SH-SY5Y (cell line): ENCODE results near the gene RALGAPA2.

Experiments
- GATA2 ChIP-seq: IDR thresholded peaks from 2 replicates; pipeline ENCODE4 v1.6.1; 2011; ENCODE audit warnings: mild to moderate bottlenecking, low read depth, low read length
- GATA3 ChIP-seq: IDR thresholded peaks from 2 replicates; pipeline ENCODE4 v1.6.1; 2011; ENCODE audit warnings: low read depth, mild to moderate bottlenecking, low read length, moderate library complexity

DNA sequence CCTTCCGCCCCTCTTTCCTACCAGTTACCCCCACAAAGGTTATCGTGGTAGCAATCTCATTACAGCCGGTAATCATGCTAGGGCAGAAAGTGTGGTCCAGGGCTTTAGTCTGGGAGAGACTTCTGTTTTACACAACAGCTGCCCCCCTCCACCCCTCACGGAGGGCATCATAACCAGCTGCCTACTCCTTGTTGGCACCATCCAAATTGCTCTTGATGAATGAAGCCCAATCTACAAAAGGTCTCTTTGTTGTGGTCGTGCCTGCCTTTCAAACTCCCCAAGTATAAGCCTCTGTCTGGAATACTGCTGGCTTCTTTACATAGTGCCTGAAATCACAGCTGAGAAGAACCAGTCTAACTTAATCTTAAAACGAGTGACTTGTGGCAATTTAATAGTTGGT, 186.7 kb downstream of the RALGAPA2 start:
- TF ChIP-seq GATA2 (no peak), GATA3 (no peak)
